Mesendoderm (in vitro differentiated cells): ENCODE data around the gene PIMREG.
A peak's percentile ranks its signal among the peaks of the same experiment; 100 is the strongest.

ENCODE experiments used
- DNase-seq: peaks from one replicate; pipeline ENCODE4 v3.0.0; 2013
- H2AK5ac ChIP-seq: 2 replicates; pipeline ENCODE4 v1.6.1; 2013; ENCODE audit warnings: low read length, inconsistent platforms
- H2BK120ac ChIP-seq: 2 replicates; pipeline ENCODE4 v1.6.1; 2013; ENCODE audit warnings: low read depth, mild to moderate bottlenecking, low read length, moderate library complexity, mixed read lengths
- H2BK15ac ChIP-seq: replicated peaks from 2 replicates; pipeline ENCODE4 v1.6.1; 2013; ENCODE audit warnings: low read depth, mild to moderate bottlenecking, moderate library complexity
- H2BK5ac ChIP-seq: 2 replicates; pipeline ENCODE4 v1.6.1; 2013; ENCODE audit warnings: low read length, inconsistent platforms
- H3K18ac ChIP-seq: 2 replicates; pipeline ENCODE4 v1.6.1; 2013; ENCODE audit warnings: mild to moderate bottlenecking, low read length, mixed read lengths
- H3K23ac ChIP-seq: one replicate; pipeline ENCODE4 v1.6.1; 2013; ENCODE audit warnings: low read length
- H3K27ac ChIP-seq: 2 replicates; pipeline ENCODE4 v1.5.1; 2013; ENCODE audit warnings: low read depth, mild to moderate bottlenecking, inconsistent platforms, low read length, moderate library complexity
- H3K27me3 ChIP-seq: 2 replicates; pipeline ENCODE4 v1.6.1; 2013; ENCODE audit warnings: low read length, control low read depth, mild to moderate bottlenecking, inconsistent platforms; ENCODE audit not compliant: insufficient read depth, poor library complexity
- H3K36me3 ChIP-seq: 2 replicates; pipeline ENCODE4 v1.6.1; 2013; ENCODE audit warnings: low read length, inconsistent platforms; ENCODE audit not compliant: control insufficient read depth, insufficient read depth
- H3K4ac ChIP-seq: one replicate; pipeline ENCODE4 v1.6.1; 2013; ENCODE audit warnings: low read depth, mild to moderate bottlenecking, low read length, moderate library complexity
- H3K4me1 ChIP-seq: 2 replicates; pipeline ENCODE4 v1.6.1; 2013; ENCODE audit warnings: low read depth, low read length, inconsistent platforms; ENCODE audit not compliant: control insufficient read depth
- H3K4me2 ChIP-seq: 2 replicates; pipeline ENCODE4 v1.6.1; 2013; ENCODE audit warnings: low read length
- H3K4me3 ChIP-seq: 2 replicates; pipeline ENCODE4 v1.5.1; 2013; ENCODE audit warnings: mild to moderate bottlenecking, low read length
- H3K56ac ChIP-seq: one replicate; pipeline ENCODE4 v1.6.1; 2013; ENCODE audit warnings: low read length
- H3K79me1 ChIP-seq: 2 replicates; pipeline ENCODE4 v1.6.1; 2013; ENCODE audit warnings: low read length, inconsistent platforms
- H3K79me2 ChIP-seq: 2 replicates; pipeline ENCODE4 v1.6.1; 2013; ENCODE audit warnings: mild to moderate bottlenecking, low read length; ENCODE audit not compliant: control insufficient read depth, insufficient read depth
- H3K9ac ChIP-seq: 2 replicates; pipeline ENCODE4 v1.6.1; 2013; ENCODE audit warnings: low read length, inconsistent platforms
- H4K5ac ChIP-seq: one replicate; pipeline ENCODE4 v1.6.1; 2013; ENCODE audit warnings: low read length
- H4K8ac ChIP-seq: one replicate; pipeline ENCODE4 v1.6.1; 2013; ENCODE audit warnings: low read depth, mild to moderate bottlenecking, control low read depth, low read length, moderate library complexity
- WGBS: extraction: QIAGEN DNeasy Blood & Tissue Kit; methylation state at CpG from one replicate; pipeline ENCODE4 v1.1.7; 2013; ENCODE audit warnings: low lambda C conversion rate, missing lambda C conversion rate; ENCODE audit not compliant: insufficient coverage; ENCODE audit errors: extremely low coverage; 5-methylcytosine and 5-hydroxymethylcytosine counted together

The PIMREG gene

DNA sequence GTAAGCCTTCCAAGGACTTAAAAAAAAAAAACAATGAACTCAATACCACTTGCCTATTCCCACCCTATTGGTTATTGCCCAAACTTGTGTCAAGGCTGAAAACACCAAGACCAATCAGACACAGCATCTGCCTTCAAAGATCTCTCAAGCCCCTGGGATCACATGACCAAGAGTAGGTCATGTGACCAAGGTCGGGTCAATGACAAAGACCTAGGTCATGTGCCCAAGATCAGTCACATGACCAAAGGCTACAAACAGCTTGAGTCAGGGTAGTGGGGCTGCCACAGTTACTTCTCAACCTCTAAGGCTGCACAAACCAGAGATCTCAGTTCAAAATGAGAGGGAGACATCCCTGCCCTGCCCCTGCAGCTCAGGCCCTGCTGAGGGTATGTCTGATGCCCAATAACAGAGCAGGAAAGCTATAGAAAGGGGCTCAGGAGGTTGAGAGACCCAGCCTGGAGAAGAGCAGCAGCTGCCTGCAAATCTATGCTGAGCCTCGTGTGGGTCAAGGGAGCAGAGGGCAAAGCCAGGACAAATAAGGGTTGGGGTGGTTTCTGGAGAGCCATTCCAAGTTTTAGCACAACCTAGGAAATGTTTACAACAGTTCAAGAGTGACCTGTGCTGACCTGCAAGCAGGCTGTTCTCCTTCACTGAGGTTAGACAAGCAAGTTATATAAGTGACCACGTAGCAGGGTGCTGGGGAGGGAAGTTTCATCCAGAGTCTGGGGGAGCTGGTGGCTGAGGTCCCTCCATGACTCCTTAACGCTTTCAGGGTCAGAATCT is 48.8 kb downstream of the PIMREG start:
- WGBS = no CpG with 5 or more reads among the region's 4 CpGs
- no peak overlapping the region for H2AK5ac ChIP-seq
- DNase-seq = peak; percentile 74

GRCh38 chr17:6494239-6494941 is 50.1 kb downstream of the PIMREG start:
- Histone ChIP-seq H3K23ac (no peak overlapping the region), H3K79me2 (no peaks in the 10 kb centered on the region), H3K4me3 (no peak overlapping the region), H3K18ac (no peak overlapping the region), H3K4me2 (no peak overlapping the region), H2BK5ac (no peak overlapping the region), H2BK120ac (no peak overlapping the region), H3K9ac (no peak overlapping the region), H3K56ac (no peak overlapping the region), H3K79me1 (no peaks in the 10 kb centered on the region), H3K27ac (no peak overlapping the region), H3K4ac (no peak overlapping the region), H4K5ac (no peak overlapping the region), H4K8ac (no peak overlapping the region), H2AK5ac (no peak overlapping the region), H3K36me3 (no peaks in the 10 kb centered on the region), H3K27me3 (no peaks in the 10 kb centered on the region), H2BK15ac (no peak overlapping the region), H3K4me1 (peaks cover 12% of the 10 kb centered on the region)
- DNase-seq = no peak
- WGBS = no CpG with 5 or more reads among the region's 5 CpGs

More for the DNA sequence above, 48.8 kb downstream of the PIMREG start:
- H3K4me3 ChIP-seq = no peak overlapping the region
- H4K5ac ChIP-seq = no peak overlapping the region
- no peak overlapping the region for H2BK120ac ChIP-seq
- H3K79me1 ChIP-seq = no peaks in the 10 kb centered on the region
- no peak overlapping the region for H3K4me2 ChIP-seq
- H3K79me2 ChIP-seq = no peaks in the 10 kb centered on the region
- H3K27ac ChIP-seq = no peak overlapping the region
- H2BK15ac ChIP-seq = no peak overlapping the region
- H3K4ac ChIP-seq = no peak overlapping the region
- H3K56ac ChIP-seq = peak overlapping the region; percentile 22
- H2BK5ac ChIP-seq = no peak overlapping the region
- H3K23ac ChIP-seq = no peak overlapping the region
- H4K8ac ChIP-seq = no peak overlapping the region
- H3K9ac ChIP-seq = no peak overlapping the region
- no peak overlapping the region for H3K18ac ChIP-seq
- H3K36me3 ChIP-seq = no peaks in the 10 kb centered on the region
- H3K4me1 ChIP-seq = peaks cover 11% of the 10 kb centered on the region
- no peaks in the 10 kb centered on the region for H3K27me3 ChIP-seq

- no peak overlapping the region for H4K8ac ChIP-seq
- H3K36me3 ChIP-seq = no peaks in the 10 kb centered on the region
- H3K4me2 ChIP-seq = peak overlapping the region; percentile 84
- no peaks in the 10 kb centered on the region for H3K79me1 ChIP-seq
- H3K4me3 ChIP-seq = no peak overlapping the region
- H3K4me1 ChIP-seq = peaks cover 12% of the 10 kb centered on the region
- H3K9ac ChIP-seq = peak overlapping the region; percentile 44
- H3K4ac ChIP-seq = no peak overlapping the region
- peak overlapping the region; percentile 2 for H4K5ac ChIP-seq
- no CpG with 5 or more reads among the region's 15 CpGs for WGBS
- peak overlapping the region; percentile 73 for H3K56ac ChIP-seq
- H3K27me3 ChIP-seq = no peaks in the 10 kb centered on the region
- no peak overlapping the region for H2BK120ac ChIP-seq
- DNase-seq = no peak
- no peak overlapping the region for H2BK15ac ChIP-seq
- no peaks in the 10 kb centered on the region for H3K79me2 ChIP-seq
- no peak overlapping the region for H3K18ac ChIP-seq
- no peak overlapping the region for H2BK5ac ChIP-seq
- H2AK5ac ChIP-seq = no peak overlapping the region
- no peak overlapping the region for H3K27ac ChIP-seq
- no peak overlapping the region for H3K23ac ChIP-seq
These were observed 51.3 kb downstream of the PIMREG start for GRCh38 chr17:6495450-6496115.

DNA sequence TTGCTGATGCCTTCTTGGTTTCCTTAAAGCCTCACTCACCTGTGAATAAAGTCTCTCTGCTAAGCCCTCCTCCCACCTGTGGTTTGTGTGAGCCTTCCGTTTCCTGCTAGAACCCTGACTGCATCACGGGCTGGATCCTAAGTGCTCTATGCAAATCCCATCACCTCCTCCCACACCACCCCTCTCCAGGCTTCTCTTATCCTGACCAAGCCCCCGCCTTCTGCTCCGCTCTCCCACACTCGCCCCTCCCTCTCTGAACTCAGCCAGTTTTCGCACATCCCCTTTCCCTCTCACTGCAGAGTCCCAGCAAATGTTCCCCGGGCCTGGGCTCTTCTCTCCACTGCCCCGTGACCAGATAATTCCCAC is 51.8 kb downstream of the PIMREG start:
- WGBS = no CpG with 5 or more reads among the region's 8 CpGs
- no peak overlapping the region for H2BK120ac ChIP-seq
- H3K23ac ChIP-seq = no peak overlapping the region
- H3K4me3 ChIP-seq = no peak overlapping the region
- H3K79me1 ChIP-seq = no peaks in the 10 kb centered on the region
- H3K56ac ChIP-seq = peak overlapping the region; percentile 79
- peaks cover 12% of the 10 kb centered on the region for H3K4me1 ChIP-seq
- H3K27ac ChIP-seq = no peak overlapping the region
- no peaks in the 10 kb centered on the region for H3K79me2 ChIP-seq
- H3K36me3 ChIP-seq = no peaks in the 10 kb centered on the region
- H3K9ac ChIP-seq = peak overlapping the region; percentile 47
- no peak overlapping the region for H2BK15ac ChIP-seq
- DNase-seq = peak; percentile 96
- H3K27me3 ChIP-seq = no peaks in the 10 kb centered on the region
- no peak overlapping the region for H3K18ac ChIP-seq
- peak overlapping the region; percentile 84 for H3K4me2 ChIP-seq
- H2AK5ac ChIP-seq = no peak overlapping the region
- H2BK5ac ChIP-seq = no peak overlapping the region
- peak overlapping the region; percentile 56 for H4K5ac ChIP-seq
- no peak overlapping the region for H3K4ac ChIP-seq
- no peak overlapping the region for H4K8ac ChIP-seq

- no peak overlapping the region for H2AK5ac ChIP-seq
- H3K18ac ChIP-seq = no peak overlapping the region
- H3K79me2 ChIP-seq = no peaks in the 10 kb centered on the region
- no peak overlapping the region for H2BK15ac ChIP-seq
- H2BK120ac ChIP-seq = no peak overlapping the region
- no peak overlapping the region for H3K23ac ChIP-seq
- no peaks in the 10 kb centered on the region for H3K27me3 ChIP-seq
- H3K4me1 ChIP-seq = peaks cover 12% of the 10 kb centered on the region
- WGBS = no CpG with 5 or more reads among the region's 15 CpGs
- H3K36me3 ChIP-seq = no peaks in the 10 kb centered on the region
- peak overlapping the region; percentile 47 for H3K9ac ChIP-seq
- H3K79me1 ChIP-seq = no peaks in the 10 kb centered on the region
- H3K4me3 ChIP-seq = no peak overlapping the region
- H3K4ac ChIP-seq = no peak overlapping the region
- H3K27ac ChIP-seq = no peak overlapping the region
- H2BK5ac ChIP-seq = no peak overlapping the region
- H4K8ac ChIP-seq = no peak overlapping the region
- H3K56ac ChIP-seq = peak overlapping the region; percentile 79
- peak overlapping the region; percentile 56 for H4K5ac ChIP-seq
- no peak overlapping the region for H3K4me2 ChIP-seq
- DNase-seq = no peak
These were observed 52.6 kb downstream of the PIMREG start for GRCh38 chr17:6496640-6497441.
